RCC 7860 (cell line): ENCODE data around the gene ETS2.
"Not testable (repeated sequence)": the region's sequence is repeated elsewhere in the genome, so short reads cannot be mapped to it uniquely, and the experiment has no call there.

Experiments used
- DNase-seq: peaks from one replicate; pipeline ENCODE4 v3.0.0-alpha.2; 2015; ENCODE audit warnings: low spot score
- FAIRE-seq: peaks from 2 replicates; lab custom pipeline; 2012; peaks lifted over from hg19 to GRCh38; lab: Jason Lieb, UNC

Gene ETS2

GRCh38 chr21:38815060-38815405, 9.3 kb downstream of the ETS2 start:
- FAIRE-seq (no peak), DNase-seq (peak; percentile 87)

GRCh38 chr21:38816400-38816977, 10.8 kb downstream of the ETS2 start:
- no peak for FAIRE-seq
- DNase-seq, result no peak

- FAIRE-seq, result peak; percentile 84
- peak; percentile 82 for DNase-seq
Observed at GRCh38 chr21:38817371-38818324, 11.9 kb downstream of the ETS2 start.

GRCh38 chr21:38818325-38818723, 12.6 kb downstream of the ETS2 start:
- FAIRE-seq (no peak), DNase-seq (no peak)

GRCh38 chr21:38819051-38819718, 13.5 kb downstream of the ETS2 start:
- FAIRE-seq (no peak), DNase-seq (no peak)

GRCh38 chr21:38819719-38820159, 14.0 kb downstream of the ETS2 start:
- FAIRE-seq, result peak; percentile 49
- peak; percentile 70 for DNase-seq

GRCh38 chr21:38820471-38821239, 14.9 kb downstream of the ETS2 start:
- FAIRE-seq, result no peak
- DNase-seq, result no peak

- no peak for FAIRE-seq
- no peak for DNase-seq
Observed at GRCh38 chr21:38821248-38821647, 15.5 kb downstream of the ETS2 start.

GRCh38 chr21:38821959-38822682, 16.4 kb downstream of the ETS2 start:
- DNase-seq, result no peak
- FAIRE-seq, result no peak

GRCh38 chr21:38822778-38823238, 17.1 kb downstream of the ETS2 start:
- no peak for FAIRE-seq
- no peak for DNase-seq

- FAIRE-seq (no peak), DNase-seq (no peak)
Observed at GRCh38 chr21:38823737-38824123, 18.0 kb downstream of the ETS2 start.

- FAIRE-seq (no peak), DNase-seq (no peak)
Observed at GRCh38 chr21:38824124-38824822, 18.5 kb downstream of the ETS2 start.

- no peak for DNase-seq
- no peak for FAIRE-seq
Observed at GRCh38 chr21:38825269-38825668, 19.5 kb downstream of the ETS2 start.

GRCh38 chr21:38825921-38826320, 20.2 kb downstream of the ETS2 start:
- DNase-seq (no peak), FAIRE-seq (no peak)

GRCh38 chr21:38828111-38828510, 22.4 kb downstream of the ETS2 start:
- FAIRE-seq, DNase-seq: not testable (repeated sequence)

- DNase-seq (no peak), FAIRE-seq (no peak)
Observed at GRCh38 chr21:38830671-38831525, 25.2 kb downstream of the ETS2 start.

- DNase-seq, result peak; percentile 91
- FAIRE-seq, result no peak
Observed at GRCh38 chr21:38831526-38832467, 26.1 kb downstream of the ETS2 start.

GRCh38 chr21:38832664-38833063, 26.9 kb downstream of the ETS2 start:
- no peak for FAIRE-seq
- no peak for DNase-seq
